ENCODE data around the gene HIGD1B. TPM values are rescaled to one million over a fixed set of nuclear protein-coding genes. Genes with fewer than 3 reads are reported as not detected.
"Not testable (repeated sequence)": the region's sequence is repeated elsewhere in the genome, so short reads cannot be mapped to it uniquely, and the experiment has no call there.

Gene HIGD1B
- total RNA-seq, 4 donors from 2014 or later: not detected

GRCh38 chr17:44807817-44808155, 39.9 kb upstream of the HIGD1B start:
- Histone ChIP-seq H3K4me3 (no peak overlapping the region), H3K4me1 (no peaks in the 10 kb centered on the region), H3K9me3 (no peaks in the 10 kb centered on the region), H3K36me3 (no peaks in the 10 kb centered on the region), H3K27me3 (no peaks in the 10 kb centered on the region), H3K27ac (no peak overlapping the region)
- 50% methylated on average over 3 of the region's 3 CpGs for WGBS
- TF ChIP-seq POLR2AphosphoS5 (IDR thresholded peaks at IDR 0.05) (no peak), EP300 (IDR thresholded peaks at IDR 0.05) (no peak), POLR2A (IDR thresholded peaks at IDR 0.05) (no peak)
- TF ChIP-seq, protein P1, sequence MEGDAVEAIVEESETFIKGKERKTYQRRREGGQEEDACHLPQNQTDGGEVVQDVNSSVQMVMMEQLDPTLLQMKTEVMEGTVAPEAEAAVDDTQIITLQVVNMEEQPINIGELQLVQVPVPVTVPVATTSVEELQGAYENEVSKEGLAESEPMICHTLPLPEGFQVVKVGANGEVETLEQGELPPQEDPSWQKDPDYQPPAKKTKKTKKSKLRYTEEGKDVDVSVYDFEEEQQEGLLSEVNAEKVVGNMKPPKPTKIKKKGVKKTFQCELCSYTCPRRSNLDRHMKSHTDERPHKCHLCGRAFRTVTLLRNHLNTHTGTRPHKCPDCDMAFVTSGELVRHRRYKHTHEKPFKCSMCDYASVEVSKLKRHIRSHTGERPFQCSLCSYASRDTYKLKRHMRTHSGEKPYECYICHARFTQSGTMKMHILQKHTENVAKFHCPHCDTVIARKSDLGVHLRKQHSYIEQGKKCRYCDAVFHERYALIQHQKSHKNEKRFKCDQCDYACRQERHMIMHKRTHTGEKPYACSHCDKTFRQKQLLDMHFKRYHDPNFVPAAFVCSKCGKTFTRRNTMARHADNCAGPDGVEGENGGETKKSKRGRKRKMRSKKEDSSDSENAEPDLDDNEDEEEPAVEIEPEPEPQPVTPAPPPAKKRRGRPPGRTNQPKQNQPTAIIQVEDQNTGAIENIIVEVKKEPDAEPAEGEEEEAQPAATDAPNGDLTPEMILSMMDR (IDR thresholded peaks at IDR 0.05): no peak
- DNase-seq (ENCODE audit: low spot score in 2 of 2): no peak

DNA sequence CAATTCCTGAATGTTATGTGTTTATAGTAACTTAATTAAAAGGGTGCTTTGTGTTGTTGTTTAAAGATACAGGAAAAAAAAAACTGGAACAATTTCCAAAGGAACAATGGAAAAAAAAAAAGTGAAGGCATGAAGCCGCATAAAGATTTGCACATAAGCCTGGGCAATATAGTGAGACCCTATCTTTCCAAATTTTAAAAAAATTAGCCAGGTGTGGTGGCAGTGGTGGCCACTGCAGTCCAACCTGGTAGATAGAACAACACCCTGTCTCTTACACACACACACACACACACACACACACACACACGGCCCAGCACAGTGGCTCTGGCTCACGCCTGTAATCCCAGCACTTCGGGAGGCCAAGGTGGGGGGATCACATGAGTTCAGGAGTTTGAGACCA, 39.5 kb upstream of the HIGD1B start:
- H3K9me3 ChIP-seq: no peaks in the 10 kb centered on the region
- H3K4me1 ChIP-seq: no peaks in the 10 kb centered on the region
- TF ChIP-seq POLR2A (IDR thresholded peaks at IDR 0.05) (no peak), POLR2AphosphoS5 (IDR thresholded peaks at IDR 0.05) (no peak)
- TF ChIP-seq, protein P1 (IDR thresholded peaks at IDR 0.05): no peak
- no peaks in the 10 kb centered on the region for H3K27me3 ChIP-seq
- no peaks in the 10 kb centered on the region for H3K36me3 ChIP-seq
- H3K4me3 ChIP-seq: no peak overlapping the region
- no peak for DNase-seq (ENCODE audit: low spot score in 2 of 2)
- no peak overlapping the region for H3K27ac ChIP-seq
- WGBS: 86% methylated on average over 4 of the region's 4 CpGs

- not testable (repeated sequence) for H3K4me3 ChIP-seq; H3K27ac ChIP-seq; H3K4me1 ChIP-seq; H3K9me3 ChIP-seq; H3K36me3 ChIP-seq; H3K27me3 ChIP-seq; DNase-seq (ENCODE audit: low spot score in 2 of 2)
- 96% methylated on average over 9 of the region's 9 CpGs for WGBS
Observed at GRCh38 chr17:44808656-44809388, 38.9 kb upstream of the HIGD1B start.

GRCh38 chr17:44812263-44812662, 35.4 kb upstream of the HIGD1B start:
- Histone ChIP-seq H3K4me3 (no peak overlapping the region), H3K9me3 (no peaks in the 10 kb centered on the region), H3K4me1 (no peaks in the 10 kb centered on the region), H3K27ac (no peak overlapping the region), H3K36me3 (no peaks in the 10 kb centered on the region), H3K27me3 (no peaks in the 10 kb centered on the region)
- DNase-seq (ENCODE audit: low spot score in 2 of 2): no peak
- 71% methylated on average over 4 of the region's 4 CpGs for WGBS
- TF ChIP-seq POLR2AphosphoS5 (IDR thresholded peaks at IDR 0.05): no peak
- TF ChIP-seq, protein P1 (IDR thresholded peaks at IDR 0.05): no peak
- no peak for TF ChIP-seq POLR2A (IDR thresholded peaks at IDR 0.05)
- no peak for TF ChIP-seq EP300 (IDR thresholded peaks at IDR 0.05)

- H3K4me1 ChIP-seq; H3K27ac ChIP-seq; DNase-seq (ENCODE audit: low spot score in 2 of 2); H3K4me3 ChIP-seq; H3K9me3 ChIP-seq; H3K27me3 ChIP-seq; H3K36me3 ChIP-seq: not testable (repeated sequence)
- WGBS: 91% methylated on average over 6 of the region's 6 CpGs
Observed at GRCh38 chr17:44818508-44818907, 29.2 kb upstream of the HIGD1B start.

- 20% methylated on average over 7 of the region's 7 CpGs for WGBS
- H3K36me3 ChIP-seq: no peaks in the 10 kb centered on the region
- no peak overlapping the region for H3K27ac ChIP-seq
- H3K4me3 ChIP-seq: no peak overlapping the region
- H3K27me3 ChIP-seq: peaks cover 14% of the 10 kb centered on the region
- TF ChIP-seq, protein P1 (IDR thresholded peaks at IDR 0.05): no peak
- TF ChIP-seq POLR2AphosphoS5 (IDR thresholded peaks at IDR 0.05): no peak
- TF ChIP-seq POLR2A (IDR thresholded peaks at IDR 0.05): no peak
- no peaks in the 10 kb centered on the region for H3K9me3 ChIP-seq
- DNase-seq (ENCODE audit: low spot score in 2 of 2): no peak
- H3K4me1 ChIP-seq: no peaks in the 10 kb centered on the region
Observed at GRCh38 chr17:44820631-44821212, 27.0 kb upstream of the HIGD1B start.

GRCh38 chr17:44825236-44825635, 22.4 kb upstream of the HIGD1B start:
- H3K4me1 ChIP-seq: peaks cover 14% of the 10 kb centered on the region
- H3K27ac ChIP-seq, H3K9me3 ChIP-seq, H3K4me3 ChIP-seq, H3K36me3 ChIP-seq: not testable (repeated sequence)
- DNase-seq (ENCODE audit: low spot score in 2 of 2): peak in 1 of 2 donors; percentile 7
- peaks cover 59% of the 10 kb centered on the region for H3K27me3 ChIP-seq
- WGBS: 92% methylated on average over 9 of the region's 9 CpGs

Measured in suprapubic skin (tissue), 4 donors.